H9 (cell line): ENCODE results near the gene ARID1B. TPM values are rescaled to one million over a fixed set of nuclear protein-coding genes. Genes with fewer than 3 reads are reported as not detected.

Experiments used
- DNase-seq: peaks from one replicate; pipeline ENCODE4 v3.0.0-alpha.2; 2017
- H2AFZ ChIP-seq: one replicate; pipeline ENCODE4 v1.6.1; 2013; ENCODE audit warnings: mild to moderate bottlenecking, low read length, control low read depth, moderate library complexity
- H2AK5ac ChIP-seq: 2 replicates; pipeline ENCODE4 v1.6.1; 2013; ENCODE audit warnings: low read length, control low read depth, mixed read lengths; ENCODE audit not compliant: insufficient read length
- H2BK120ac ChIP-seq: one replicate; pipeline ENCODE4 v1.6.1; 2013; ENCODE audit warnings: low read depth, mild to moderate bottlenecking, low read length, control low read depth, inconsistent platforms; ENCODE audit not compliant: poor library complexity, severe bottlenecking
- H2BK12ac ChIP-seq: 2 replicates; pipeline ENCODE4 v1.6.1; 2013; ENCODE audit warnings: low read length, control low read depth, mixed read lengths, low read depth; ENCODE audit not compliant: insufficient read length
- H2BK15ac ChIP-seq: 2 replicates; pipeline ENCODE4 v1.6.1; 2013; ENCODE audit warnings: low read depth, low read length, control low read depth
- H2BK20ac ChIP-seq: one replicate; pipeline ENCODE4 v1.6.1; 2013; ENCODE audit warnings: low read depth, mild to moderate bottlenecking, low read length, control low read depth, inconsistent platforms; ENCODE audit not compliant: poor library complexity, severe bottlenecking
- H2BK5ac ChIP-seq: 2 replicates; pipeline ENCODE4 v1.6.1; 2013; ENCODE audit warnings: low read length, control low read depth, mixed read lengths; ENCODE audit not compliant: insufficient read length
- H3K14ac ChIP-seq: 2 replicates; pipeline ENCODE4 v1.6.1; 2013; ENCODE audit warnings: low read length, control low read depth; ENCODE audit not compliant: insufficient read depth
- H3K18ac ChIP-seq: 2 replicates; pipeline ENCODE4 v1.6.1; 2013; ENCODE audit warnings: low read depth, mild to moderate bottlenecking, mixed read lengths, low read length, control low read depth; ENCODE audit not compliant: insufficient read length
- H3K23ac ChIP-seq: 2 replicates; pipeline ENCODE4 v1.6.1; 2013; ENCODE audit warnings: low read length, control low read depth, mixed read lengths, low read depth; ENCODE audit not compliant: insufficient read length
- H3K23me2 ChIP-seq: 2 replicates; pipeline ENCODE4 v1.6.1; 2013; ENCODE audit warnings: low read depth, mild to moderate bottlenecking, mixed read lengths, low read length, control low read depth; ENCODE audit not compliant: insufficient read length, poor library complexity, severe bottlenecking
- H3K27ac ChIP-seq: 2 replicates; pipeline ENCODE4 v1.5.1; 2013; ENCODE audit warnings: low read length, control low read depth, mixed read lengths, low read depth; ENCODE audit not compliant: insufficient read length
- H3K27me3 ChIP-seq: 2 replicates; pipeline ENCODE4 v1.6.1; 2013; ENCODE audit warnings: low read length, control low read depth, inconsistent platforms; ENCODE audit not compliant: insufficient read depth
- H3K4ac ChIP-seq: 2 replicates; pipeline ENCODE4 v1.6.1; 2013; ENCODE audit warnings: low read depth, mild to moderate bottlenecking, control low read depth, inconsistent platforms, low read length, moderate library complexity
- H3K4me1 ChIP-seq: 2 replicates; pipeline ENCODE4 v1.6.1; 2013; ENCODE audit warnings: low read length, control low read depth, inconsistent platforms; ENCODE audit not compliant: insufficient read depth
- H3K4me2 ChIP-seq: 2 replicates; pipeline ENCODE4 v1.6.1; 2013; ENCODE audit warnings: low read length, control low read depth, mixed read lengths; ENCODE audit not compliant: insufficient read length, insufficient read depth
- H3K56ac ChIP-seq: 2 replicates; pipeline ENCODE4 v1.6.1; 2013; ENCODE audit warnings: low read depth, mild to moderate bottlenecking, mixed read lengths, low read length, control low read depth; ENCODE audit not compliant: insufficient read length
- H3K79me1 ChIP-seq: 2 replicates; pipeline ENCODE4 v1.6.1; 2013; ENCODE audit warnings: low read depth, mild to moderate bottlenecking, moderate library complexity, low read length, control low read depth, inconsistent platforms; ENCODE audit not compliant: insufficient read depth, poor library complexity, severe bottlenecking
- H3K79me2 ChIP-seq: 2 replicates; pipeline ENCODE4 v1.6.1; 2013; ENCODE audit warnings: low read length, control low read depth, inconsistent platforms; ENCODE audit not compliant: insufficient read depth
- H3K9ac ChIP-seq: 2 replicates; pipeline ENCODE4 v1.6.1; 2013; ENCODE audit warnings: low read length, control low read depth, mixed read lengths; ENCODE audit not compliant: insufficient read length; ENCODE audit errors: extremely low read depth
- H3K9me3 ChIP-seq: one replicate; pipeline ENCODE4 v1.6.1; 2013; ENCODE audit warnings: low read depth, low read length, inconsistent platforms; ENCODE audit not compliant: control insufficient read depth
- H3T11ph ChIP-seq: one replicate; pipeline ENCODE4 v1.6.1; 2013; ENCODE audit warnings: mild to moderate bottlenecking, low read length, control low read depth, inconsistent platforms
- H4K20me1 ChIP-seq: one replicate; pipeline ENCODE4 v1.6.1; 2013; ENCODE audit not compliant: control insufficient read depth, insufficient read length, insufficient read depth
- H4K5ac ChIP-seq: 2 replicates; pipeline ENCODE4 v1.6.1; 2013; ENCODE audit warnings: low read depth, mild to moderate bottlenecking, mixed read lengths, low read length, control low read depth; ENCODE audit not compliant: insufficient read length
- H4K8ac ChIP-seq: replicated peaks from 2 replicates; pipeline ENCODE4 v1.6.1; 2013; ENCODE audit warnings: low read length, control low read depth, mixed read lengths, low read depth; ENCODE audit not compliant: insufficient read length
- H4K91ac ChIP-seq: 2 replicates; pipeline ENCODE4 v1.6.1; 2013; ENCODE audit warnings: low read depth, mild to moderate bottlenecking, moderate library complexity, mixed read lengths, low read length, control low read depth; ENCODE audit not compliant: insufficient read length
- H3K27ac Mint-ChIP-seq, 3 experiments: 2 replicates in 2 of 3; 3 replicates in 1 of 3; pipeline ENCODE4 v1.8.0; 2020 to 2021; ENCODE audit warnings: mixed read lengths in 3 of 3, mild to moderate bottlenecking in 1 of 3, moderate library complexity in 1 of 3
- H3K27me3 Mint-ChIP-seq: 2 replicates; pipeline ENCODE4 v1.8.0; 2021; ENCODE audit warnings: low read depth, mild to moderate bottlenecking, moderate library complexity, mixed read lengths
- H3K36me3 Mint-ChIP-seq, 3 experiments: 2 replicates in 2 of 3; 3 replicates in 1 of 3; pipeline ENCODE4 v1.8.0; 2020 to 2021; ENCODE audit warnings: low read depth in 3 of 3, mixed read lengths in 3 of 3; ENCODE audit not compliant: insufficient read depth in 1 of 3
- H3K4me1 Mint-ChIP-seq, 2 experiments: 2 replicates each; pipeline ENCODE4 v1.8.0; 2020; ENCODE audit warnings: mixed read lengths in 2 of 2
- H3K4me3 Mint-ChIP-seq, 2 experiments: 2 replicates in 1 of 2; 3 replicates in 1 of 2; pipeline ENCODE4 v1.8.0; 2020 to 2021; ENCODE audit warnings: mild to moderate bottlenecking in 2 of 2, mixed read lengths in 2 of 2, moderate library complexity in 1 of 2
- H3K9me3 Mint-ChIP-seq, 2 experiments: 2 replicates in 1 of 2; 3 replicates in 1 of 2; pipeline ENCODE4 v1.8.0; 2020; ENCODE audit warnings: mild to moderate bottlenecking in 2 of 2, mixed read lengths in 2 of 2, moderate library complexity in 1 of 2
- CTCF ChIP-seq: fragments of 200-600 bp; sonication (generic); conservative IDR thresholded peaks from 3 replicates; pipeline ENCODE4 v1.8.0; 2021; ENCODE audit warnings: antibody characterized with exemption, mild to moderate bottlenecking
- WGBS: extraction: QIAGEN DNeasy Blood & Tissue Kit; methylation state at CpG from one replicate; pipeline ENCODE4 v1.1.7; 2013; ENCODE audit warnings: missing lambda C conversion rate, low lambda C conversion rate, mixed read lengths; ENCODE audit not compliant: insufficient read length; ENCODE audit errors: extremely low coverage; 5-methylcytosine and 5-hydroxymethylcytosine counted together
- total RNA-seq: library from RNA; stranded (reverse); gene quantifications from 2 replicates; pipeline ENCODE4 v1.2.1, GENCODE V29; 2021

ARID1B gene
- total RNA-seq, 1 experiment from 2014 or later = 88.2 TPM

- H3K9me3 Mint-ChIP-seq = no peaks in the 10 kb centered on the region
- H3K27me3 Mint-ChIP-seq = no peaks in the 10 kb centered on the region
- Histone ChIP-seq H2BK12ac (no peak overlapping the region), H3K4me1 (peaks cover 6% of the 10 kb centered on the region), H3K9ac (no peak overlapping the region), H2BK20ac (no peak overlapping the region), H3K27ac (no peak overlapping the region), H4K5ac (no peak overlapping the region), H4K91ac (no peak overlapping the region), H3K4me2 (no peak overlapping the region), H4K20me1 (no peaks in the 10 kb centered on the region), H3K79me2 (peaks cover 8% of the 10 kb centered on the region; the same call in 1 of the 2 replicates), H3K18ac (no peak overlapping the region), H2AK5ac (no peak overlapping the region), H3K79me1 (peaks cover 4% of the 10 kb centered on the region), H3K23me2 (no peaks in the 10 kb centered on the region), H3K27me3 (no peaks in the 10 kb centered on the region), H2BK15ac (no peak overlapping the region), H2BK120ac (no peak overlapping the region), H2AFZ (no peak overlapping the region), H3K56ac (no peak overlapping the region), H3T11ph (no peak overlapping the region), H3K9me3 (no peaks in the 10 kb centered on the region), H4K8ac (no peak overlapping the region), H3K14ac (no peak overlapping the region), H3K23ac (no peak overlapping the region), H2BK5ac (no peak overlapping the region), H3K4ac (no peak overlapping the region)
- no peak for TF ChIP-seq CTCF
- H3K36me3 Mint-ChIP-seq = peaks cover 0 to 4% (median 2%) of the 10 kb centered on the region in 3 experiments; a peak in 1 of 7 replicates
- H3K4me1 Mint-ChIP-seq = peaks cover 32 to 53% of the 10 kb centered on the region in 2 experiments
- no CpG with 5 or more reads among the region's 2 CpGs for WGBS
- no peak overlapping the region for H3K4me3 Mint-ChIP-seq
- DNase-seq = no peak
- H3K27ac Mint-ChIP-seq = no peak overlapping the region; a peak in 1 of 7 replicates
These were observed 147.8 kb downstream of the ARID1B start for GRCh38 chr6:156925026-156925425.
